LNCaP clone FGC (cell line): Measurements from ENCODE around the gene PROX2.

Experiments used
- DNase-seq: peaks from one replicate; pipeline ENCODE4 v3.0.0-alpha.2; 2011; ENCODE audit warnings: low read depth
- H3K4me3 ChIP-seq: 2 replicates; pipeline ENCODE4 v1.5.1; 2011; ENCODE audit warnings: mild to moderate bottlenecking, low read depth, low read length, control low read depth
- CTCF ChIP-seq: IDR thresholded peaks from 2 replicates; pipeline ENCODE4 v1.5.1; 2012; ENCODE audit warnings: mild to moderate bottlenecking; ENCODE audit not compliant: control insufficient read depth, insufficient read depth; ENCODE audit errors: extremely low read depth

Gene PROX2

GRCh38 chr14:74902941-74903705 lies 27.2 kb upstream of the PROX2 start:
- no peak for DNase-seq
- no peak overlapping the region for H3K4me3 ChIP-seq
- TF ChIP-seq CTCF = no peak

- DNase-seq = no peak
- no peak overlapping the region for H3K4me3 ChIP-seq
- no peak for TF ChIP-seq CTCF
Observed at GRCh38 chr14:74898694-74899093, 22.7 kb upstream of the PROX2 start.

- no peak for TF ChIP-seq CTCF
- DNase-seq = no peak
Observed at GRCh38 chr14:74898083-74898482, 22.1 kb upstream of the PROX2 start.

DNA sequence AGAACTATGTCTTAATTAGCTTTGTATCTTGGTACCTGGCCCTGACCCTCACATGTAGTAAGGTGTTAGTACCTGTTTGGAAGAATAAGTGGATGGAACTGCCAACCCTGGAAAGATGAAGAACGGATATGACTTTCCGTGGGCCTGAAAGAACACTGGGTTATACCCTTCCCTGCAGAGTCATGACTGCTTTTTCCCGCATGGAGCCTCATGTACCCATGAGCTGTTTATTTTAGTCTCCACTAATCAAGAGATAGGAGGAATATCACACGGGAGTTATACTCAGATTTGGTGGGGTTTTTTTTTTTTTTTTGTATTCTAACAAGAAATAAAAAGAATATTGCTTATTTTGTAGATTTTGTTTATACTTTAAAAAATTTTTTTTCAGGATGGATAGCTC lies 21.7 kb upstream of the PROX2 start:
- TF ChIP-seq CTCF = no peak
- no peak overlapping the region for H3K4me3 ChIP-seq
- DNase-seq = no peak

More at GRCh38 chr14:74898083-74898482, 22.1 kb upstream of the PROX2 start:
- H3K4me3 ChIP-seq = no peak overlapping the region

GRCh38 chr14:74896400-74896799 lies 20.5 kb upstream of the PROX2 start:
- no peak for DNase-seq
- no peak for TF ChIP-seq CTCF
- H3K4me3 ChIP-seq = no peak overlapping the region

DNA sequence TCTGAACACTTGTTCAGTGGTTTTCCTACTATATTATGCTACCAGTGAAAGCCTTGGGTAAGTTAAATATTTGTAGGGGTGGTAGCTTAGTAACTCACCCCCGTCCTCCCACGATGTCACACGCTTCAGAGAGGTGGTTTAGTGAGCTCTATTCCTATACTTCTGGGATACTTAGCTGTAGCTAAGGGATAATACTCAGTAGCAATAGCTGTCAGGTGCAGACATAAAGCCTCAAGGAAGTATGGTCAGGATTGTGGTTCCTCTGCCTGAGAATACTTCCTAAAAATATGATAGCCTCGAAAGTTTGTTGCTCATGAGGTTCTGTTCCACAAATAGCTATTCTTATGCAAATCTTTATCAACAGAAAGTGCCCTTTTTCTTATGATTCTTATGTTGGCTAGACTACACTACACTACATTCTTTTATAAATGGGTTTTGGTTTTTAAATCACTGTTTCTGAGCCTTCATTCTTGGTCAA lies 17.7 kb upstream of the PROX2 start:
- no peak overlapping the region for H3K4me3 ChIP-seq
- no peak for TF ChIP-seq CTCF
- DNase-seq = no peak

DNA sequence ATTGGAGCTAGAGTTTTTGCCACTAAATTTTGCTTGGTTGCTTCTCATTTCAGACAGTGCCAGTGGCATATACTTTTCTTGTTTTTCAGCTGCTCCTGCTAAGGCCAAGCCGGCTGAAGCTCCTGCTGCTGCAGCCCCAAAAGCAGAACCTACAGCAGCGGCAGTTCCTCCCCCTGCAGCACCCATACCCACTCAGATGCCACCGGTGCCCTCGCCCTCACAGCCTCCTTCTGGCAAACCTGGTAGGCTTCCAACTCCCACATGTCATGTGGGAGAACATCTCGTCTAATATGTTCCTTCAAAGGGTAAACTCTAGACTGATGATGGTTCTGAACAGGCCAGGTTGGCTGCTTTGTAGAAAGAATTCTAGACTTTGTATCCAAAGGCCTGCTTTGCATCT lies 16.8 kb upstream of the PROX2 start:
- no peak for DNase-seq
- no peak for TF ChIP-seq CTCF
- no peak overlapping the region for H3K4me3 ChIP-seq
